ENCODE data around the gene SYS1. TPM values are rescaled to one million over a fixed set of nuclear protein-coding genes. Genes with fewer than 3 reads are reported as not detected.
A peak's percentile ranks its signal among the peaks of the same experiment; 100 is the strongest.

The SYS1 gene
- 10 to 100 TPM; 58.7 to 62.5 TPM for total RNA-seq
- 10 to 100 TPM; 34.2 to 46.1 (median 36.2) TPM for polyA plus RNA-seq
- 40.4 to 134 (median 69.3) reads per million in 6 experiments for total RNA-seq

- Mint-ChIP-seq H3K4me3 (peak within 1 kb of the TSS; percentile 90 to 100 (median 98)), H3K4me1 (peaks cover 23 to 54% (median 46%) of the 10 kb centered on the region in 4 donors), H3K27me3 (no peaks in the 10 kb centered on the region), H3K36me3 (peaks cover 0 to 30% (median 0%) of the 10 kb centered on the region in 3 donors), H3K27ac (peak within 1 kb of the TSS; percentile 99 to 100 (median 100)), H3K9me3 (no peaks in the 10 kb centered on the region)
- POLR2A ChIA-PET: interaction anchor here (0.6 to 2.9 kb wide), 17 partner anchors 11 to 1905 kb away, joined by 3 to 95 read pairs (median 5); partner anchors contain the start of genes DBNDD2, PCIF1, PIGT and SRSF6
- DNase-seq (peak; percentile 96 to 99 (median 99)), ATAC-seq (peak; percentile 82 to 84)
Measured at GRCh38 chr20:45362804-45363610, at the start of gene SYS1. Gene SYS1 (plus strand): TSS chr20:45363156. CDS start chr20:45363532, 376 bp downstream.

GRCh38 chr20:45313943-45314342 lies 49.0 kb upstream of the SYS1 start:
- DNase-seq: no peak
- Mint-ChIP-seq H3K4me3 (no peak overlapping the region), H3K9me3 (no peaks in the 10 kb centered on the region), H3K36me3 (peaks cover 0 to 2% (median 0%) of the 10 kb centered on the region in 3 donors), H3K4me1 (peaks cover 2 to 23% (median 13%) of the 10 kb centered on the region in 4 donors), H3K27me3 (peaks cover 21 to 88% (median 65%) of the 10 kb centered on the region in 5 donors), H3K27ac (no peak overlapping the region)
- ATAC-seq: no peak
- POLR2A ChIA-PET: no interaction called here

GRCh38 chr20:45315672-45316071 lies 47.3 kb upstream of the SYS1 start:
- Mint-ChIP-seq H3K4me3 (peak overlapping the region in 2 of 10 donors; percentile 1 to 61), H3K9me3 (no peaks in the 10 kb centered on the region), H3K27me3 (peaks cover 17 to 70% (median 48%) of the 10 kb centered on the region in 5 donors), H3K36me3 (no peaks in the 10 kb centered on the region), H3K27ac (peak overlapping the region in 1 of 10 donors; percentile 29), H3K4me1 (peaks cover 5 to 28% (median 21%) of the 10 kb centered on the region in 4 donors)
- POLR2A ChIA-PET: no interaction called here
- ATAC-seq (no peak), DNase-seq (no peak)

GRCh38 chr20:45316150-45317080 lies 46.5 kb upstream of the SYS1 start:
- peaks cover 14 to 63% (median 41%) of the 10 kb centered on the region in 5 donors for H3K27me3 Mint-ChIP-seq
- H3K4me3 Mint-ChIP-seq: no peak overlapping the region
- H3K27ac Mint-ChIP-seq: no peak overlapping the region
- H3K9me3 Mint-ChIP-seq: no peaks in the 10 kb centered on the region
- peaks cover 7 to 28% (median 24%) of the 10 kb centered on the region in 4 donors for H3K4me1 Mint-ChIP-seq
- POLR2A ChIA-PET: no interaction called here
- no peaks in the 10 kb centered on the region for H3K36me3 Mint-ChIP-seq
- ATAC-seq (no peak), DNase-seq (no peak)

- H3K4me3 Mint-ChIP-seq: no peak overlapping the region
- H3K36me3 Mint-ChIP-seq: no peaks in the 10 kb centered on the region
- H3K4me1 Mint-ChIP-seq: peaks cover 7 to 29% (median 23%) of the 10 kb centered on the region in 4 donors
- H3K27me3 Mint-ChIP-seq: peaks cover 11 to 49% (median 33%) of the 10 kb centered on the region in 5 donors
- no peak for DNase-seq
- H3K9me3 Mint-ChIP-seq: no peaks in the 10 kb centered on the region
- POLR2A ChIA-PET: no interaction called here
- H3K27ac Mint-ChIP-seq: no peak overlapping the region
- ATAC-seq: no peak
Measured at GRCh38 chr20:45317826-45318225, 45.1 kb upstream of the SYS1 start.

GRCh38 chr20:45318386-45318939 lies 44.5 kb upstream of the SYS1 start:
- peak overlapping the region in 1 of 10 donors; percentile 40 for H3K27ac Mint-ChIP-seq
- POLR2A ChIA-PET: interaction anchor here (0.7 to 1.2 kb wide), 3 partner anchors 320 to 453 kb away, joined by 3 to 5 read pairs (median 3); no protein-coding TSS in a partner anchor

GRCh38 chr20:45318948-45319347 lies 44.0 kb upstream of the SYS1 start:
- no peaks in the 10 kb centered on the region for H3K9me3 Mint-ChIP-seq
- H3K4me3 Mint-ChIP-seq: peak overlapping the region in 4 of 10 donors; percentile 0 to 55 (median 12)
- H3K27ac Mint-ChIP-seq: peak overlapping the region in 3 of 10 donors; percentile 34 to 47 (median 40)
- H3K4me1 Mint-ChIP-seq: peaks cover 7 to 29% (median 23%) of the 10 kb centered on the region in 4 donors
- POLR2A ChIA-PET: interaction anchor here (0.7 to 1.2 kb wide), 3 partner anchors 320 to 453 kb away, joined by 3 to 5 read pairs (median 3); no protein-coding TSS in a partner anchor
- H3K27me3 Mint-ChIP-seq: peaks cover 4 to 38% (median 24%) of the 10 kb centered on the region in 5 donors
- DNase-seq (no peak), ATAC-seq (no peak)
- H3K36me3 Mint-ChIP-seq: no peaks in the 10 kb centered on the region

More at GRCh38 chr20:45318386-45318939, 44.5 kb upstream of the SYS1 start:
- peaks cover 7 to 29% (median 23%) of the 10 kb centered on the region in 4 donors for H3K4me1 Mint-ChIP-seq
- no peaks in the 10 kb centered on the region for H3K9me3 Mint-ChIP-seq
- H3K4me3 Mint-ChIP-seq: peak overlapping the region in 1 of 10 donors; percentile 15
- peaks cover 9 to 42% (median 29%) of the 10 kb centered on the region in 5 donors for H3K27me3 Mint-ChIP-seq
- H3K36me3 Mint-ChIP-seq: no peaks in the 10 kb centered on the region
- DNase-seq (no peak), ATAC-seq (no peak)

- ATAC-seq: peak; percentile 61 to 89
- H3K4me1 Mint-ChIP-seq: peaks cover 7 to 27% (median 20%) of the 10 kb centered on the region in 4 donors
- peaks cover 0 to 16% (median 5%) of the 10 kb centered on the region in 5 donors for H3K27me3 Mint-ChIP-seq
- POLR2A ChIA-PET: no interaction called here
- DNase-seq: peak in 4 of 10 donors; percentile 11 to 26 (median 18)
- no peaks in the 10 kb centered on the region for H3K36me3 Mint-ChIP-seq
- no peaks in the 10 kb centered on the region for H3K9me3 Mint-ChIP-seq
- peak overlapping the region in 4 of 10 donors; percentile 0 to 69 (median 56) for H3K27ac Mint-ChIP-seq
- peak overlapping the region in 7 of 10 donors; percentile 23 to 36 (median 30) for H3K4me3 Mint-ChIP-seq
Measured at GRCh38 chr20:45320948-45321595, 41.9 kb upstream of the SYS1 start.

GRCh38 chr20:45322952-45323383 lies 40.0 kb upstream of the SYS1 start:
- POLR2A ChIA-PET: no interaction called here
- Mint-ChIP-seq H3K4me1 (peaks cover 7 to 25% (median 19%) of the 10 kb centered on the region in 4 donors), H3K36me3 (no peaks in the 10 kb centered on the region), H3K9me3 (no peaks in the 10 kb centered on the region), H3K4me3 (no peak overlapping the region), H3K27me3 (no peaks in the 10 kb centered on the region), H3K27ac (no peak overlapping the region)
- ATAC-seq: no peak
- DNase-seq: no peak

GRCh38 chr20:45323731-45324130 lies 39.2 kb upstream of the SYS1 start:
- POLR2A ChIA-PET: interaction anchor here (0.7 kb wide), 1 partner anchor 498 kb away, joined by 4 read pairs; no protein-coding TSS in a partner anchor
- H3K9me3 Mint-ChIP-seq: no peaks in the 10 kb centered on the region
- ATAC-seq (no peak), DNase-seq (no peak)
- H3K36me3 Mint-ChIP-seq: no peaks in the 10 kb centered on the region
- no peak overlapping the region for H3K4me3 Mint-ChIP-seq
- no peaks in the 10 kb centered on the region for H3K27me3 Mint-ChIP-seq
- no peak overlapping the region for H3K27ac Mint-ChIP-seq
- peaks cover 7 to 22% (median 18%) of the 10 kb centered on the region in 4 donors for H3K4me1 Mint-ChIP-seq

GRCh38 chr20:45325371-45325770 lies 37.6 kb upstream of the SYS1 start:
- Mint-ChIP-seq H3K27me3 (no peaks in the 10 kb centered on the region), H3K4me1 (peaks cover 2 to 11% (median 8%) of the 10 kb centered on the region in 4 donors), H3K4me3 (no peak overlapping the region), H3K27ac (no peak overlapping the region), H3K9me3 (no peaks in the 10 kb centered on the region), H3K36me3 (no peaks in the 10 kb centered on the region)
- no peak for ATAC-seq
- POLR2A ChIA-PET: interaction anchor here (0.8 kb wide), 1 partner anchor 10 kb away, joined by 4 read pairs; no protein-coding TSS in a partner anchor
- DNase-seq: no peak
